Stimulated activated CD8-positive, alpha-beta memory T cell treated with anti-CD3 and anti-CD28 coated beads, Interleukin-2, amount 100 ng/mL, for 48 hours (primary cell): ENCODE results near the gene ATXN2L.
"Not testable (repeated sequence)": the region's sequence is repeated elsewhere in the genome, so short reads cannot be mapped to it uniquely, and the experiment has no call there.

Source experiments
- DNase-seq, 2 donors: peaks; one replicate each; pipeline ENCODE4 v3.0.0-alpha.2; 2020; ENCODE audit warnings: low read depth in 2 of 2

Gene ATXN2L

GRCh38 chr16:28867241-28867640 lies 44.4 kb downstream of the ATXN2L start:
- DNase-seq: no peak

GRCh38 chr16:28867646-28868045 lies 44.8 kb downstream of the ATXN2L start:
- not testable (repeated sequence) for DNase-seq

GRCh38 chr16:28869201-28869600 lies 46.4 kb downstream of the ATXN2L start:
- DNase-seq: no peak

- DNase-seq: no peak
Measured at GRCh38 chr16:28872952-28873351, 50.2 kb downstream of the ATXN2L start.

GRCh38 chr16:28873543-28874201 lies 50.9 kb downstream of the ATXN2L start:
- peak; percentile 47 for DNase-seq

- DNase-seq: no peak
Measured at GRCh38 chr16:28874406-28874805, 51.6 kb downstream of the ATXN2L start.

DNA sequence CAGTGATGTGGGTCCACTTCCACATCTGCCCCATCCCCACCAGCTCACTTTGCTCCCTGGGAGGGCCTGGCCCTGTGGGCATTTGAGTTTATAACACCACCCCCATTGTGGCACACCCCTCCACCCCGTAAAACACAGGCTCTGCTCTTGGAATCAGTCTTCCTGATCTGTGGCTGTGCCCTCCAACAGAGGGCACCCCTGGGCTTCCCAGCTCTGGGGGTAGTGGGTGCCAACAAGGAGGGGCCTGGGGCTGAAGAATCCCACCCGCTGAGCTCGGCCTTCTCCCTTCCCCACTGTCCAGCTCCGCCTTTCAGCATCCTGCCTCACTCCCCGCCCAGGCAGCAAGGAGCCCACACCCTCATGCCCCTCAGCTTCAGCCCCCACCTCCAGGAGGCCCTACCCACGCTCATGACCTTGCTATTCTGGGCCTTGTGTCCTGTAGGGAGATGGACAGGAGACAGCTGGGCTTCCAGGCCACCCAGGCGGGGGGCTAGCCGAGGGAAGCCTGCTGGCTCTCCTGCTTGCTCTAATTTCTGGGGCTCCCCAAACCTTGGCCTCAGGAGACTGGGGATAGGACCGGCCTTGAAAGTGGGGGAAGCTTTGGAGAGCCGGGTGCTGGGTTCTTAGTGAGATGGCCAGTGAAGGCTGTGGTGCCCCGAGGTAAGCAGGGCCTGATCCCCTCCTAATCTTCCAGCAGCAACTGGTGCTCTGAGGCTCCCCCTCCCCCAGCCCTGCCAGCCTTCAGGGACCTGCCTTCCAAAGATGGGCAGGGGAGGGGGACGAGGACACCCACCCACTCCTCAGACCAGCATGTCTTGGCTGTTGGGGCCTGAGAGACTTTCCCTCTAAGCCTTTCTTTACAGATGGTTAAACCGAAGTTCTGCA lies 52.6 kb downstream of the ATXN2L start:
- no peak for DNase-seq

DNA sequence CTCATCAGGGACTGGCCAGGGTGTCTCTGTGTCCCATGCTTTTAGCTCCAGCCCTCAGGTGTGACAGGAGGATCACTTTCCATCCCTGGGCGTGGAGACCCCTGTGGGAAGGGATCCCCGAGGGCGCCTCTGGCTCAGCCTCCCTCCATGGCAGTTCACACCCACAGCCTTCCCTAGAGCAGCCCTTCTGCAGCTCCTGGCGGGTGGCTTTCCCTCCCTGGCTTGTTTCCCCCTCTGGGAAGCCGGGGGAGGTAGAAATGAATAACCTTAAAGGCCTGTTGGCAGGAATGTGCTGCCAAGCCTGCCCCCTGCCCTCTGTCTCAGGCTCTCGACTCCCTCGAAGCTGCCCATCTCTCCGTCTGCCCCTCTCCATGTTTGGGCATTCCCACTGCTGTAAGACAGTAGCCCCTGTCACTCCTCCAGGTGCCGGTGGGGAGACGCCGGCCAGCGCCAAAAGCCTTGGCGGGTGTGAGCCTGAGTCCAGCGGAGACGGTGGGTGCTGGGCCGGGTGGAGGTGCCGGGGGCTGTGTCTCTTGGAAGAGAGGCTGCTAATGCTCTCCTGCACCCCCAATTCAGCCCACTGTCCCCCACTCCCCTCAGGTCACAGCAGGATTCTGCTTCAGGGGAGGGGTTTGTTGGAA lies 53.3 kb downstream of the ATXN2L start:
- DNase-seq: no peak

GRCh38 chr16:28876973-28877654 lies 54.3 kb downstream of the ATXN2L start:
- no peak for DNase-seq

- DNase-seq: no peak
Measured at GRCh38 chr16:28877655-28878000, 54.8 kb downstream of the ATXN2L start.

DNA sequence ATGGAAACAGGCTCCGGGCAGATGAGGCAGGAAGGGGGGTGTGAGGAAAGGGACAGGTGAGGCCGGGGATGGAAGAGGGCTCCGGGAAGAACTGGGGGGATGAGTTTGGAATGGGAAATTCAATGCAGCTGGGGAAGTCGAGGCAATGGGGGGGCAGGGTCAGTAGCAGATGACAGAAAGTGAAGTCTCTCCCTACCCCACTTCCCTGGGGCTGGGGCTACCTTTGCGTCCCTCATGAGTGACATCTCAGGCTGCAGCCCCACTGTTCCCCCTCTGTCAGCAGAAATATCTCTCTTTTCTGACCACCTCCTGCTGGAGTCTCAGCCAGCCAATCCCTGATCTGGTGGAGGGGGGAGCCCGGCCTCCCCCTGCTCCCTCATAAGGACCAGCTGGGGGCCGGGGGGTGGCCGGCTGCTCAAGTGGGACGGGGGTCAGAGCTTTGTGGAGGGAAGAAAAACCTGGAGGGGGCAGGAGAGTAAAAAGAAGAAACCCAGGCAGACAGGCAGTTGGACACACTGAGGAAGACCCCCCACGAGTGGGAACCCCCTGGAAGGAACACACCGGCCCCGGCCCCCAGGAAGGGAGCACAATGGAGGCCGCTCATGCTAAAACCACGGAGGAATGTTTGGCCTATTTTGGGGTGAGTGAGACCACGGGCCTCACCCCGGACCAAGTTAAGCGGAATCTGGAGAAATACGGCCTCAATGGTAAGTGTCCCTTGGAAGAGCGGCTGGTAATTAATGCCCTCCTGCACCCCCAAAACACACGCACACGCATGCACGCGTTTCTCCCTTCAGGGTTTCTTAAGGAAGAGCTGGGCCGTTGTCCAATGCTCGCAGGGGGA lies 55.5 kb downstream of the ATXN2L start, which contains the start of gene ATP2A1:
ATP2A1 (plus strand) TSS at position 406 of the 844 bp plus-strand sequence; CDS start at position 590, 184 bp downstream.
- DNase-seq: no peak

DNA sequence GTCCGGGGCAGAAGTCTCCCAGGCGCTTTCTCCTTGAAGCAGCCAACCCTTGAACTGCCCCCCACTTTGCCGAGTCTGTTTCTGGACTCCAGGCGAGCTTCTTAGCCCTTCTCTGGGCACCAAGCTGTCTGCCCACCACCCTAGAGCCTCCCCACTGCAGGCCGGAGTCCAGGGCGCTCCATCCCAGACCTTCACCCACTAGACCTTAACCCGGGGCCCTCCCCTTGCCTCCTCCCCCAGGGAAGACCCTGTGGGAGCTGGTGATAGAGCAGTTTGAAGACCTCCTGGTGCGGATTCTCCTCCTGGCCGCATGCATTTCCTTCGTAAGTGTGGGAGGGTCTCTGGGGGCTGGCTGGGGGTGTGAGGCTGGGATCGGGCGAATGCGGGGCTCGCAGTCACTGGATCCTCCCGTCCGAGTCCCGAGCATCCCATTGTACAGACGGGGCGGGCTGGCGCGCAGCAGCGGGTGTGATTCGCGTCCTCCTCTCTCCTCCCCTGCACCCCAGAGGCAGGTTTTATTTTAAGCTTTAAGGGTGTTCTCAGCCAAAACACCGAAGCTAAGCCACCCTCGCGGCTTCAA lies 56.6 kb downstream of the ATXN2L start:
- no peak for DNase-seq

DNA sequence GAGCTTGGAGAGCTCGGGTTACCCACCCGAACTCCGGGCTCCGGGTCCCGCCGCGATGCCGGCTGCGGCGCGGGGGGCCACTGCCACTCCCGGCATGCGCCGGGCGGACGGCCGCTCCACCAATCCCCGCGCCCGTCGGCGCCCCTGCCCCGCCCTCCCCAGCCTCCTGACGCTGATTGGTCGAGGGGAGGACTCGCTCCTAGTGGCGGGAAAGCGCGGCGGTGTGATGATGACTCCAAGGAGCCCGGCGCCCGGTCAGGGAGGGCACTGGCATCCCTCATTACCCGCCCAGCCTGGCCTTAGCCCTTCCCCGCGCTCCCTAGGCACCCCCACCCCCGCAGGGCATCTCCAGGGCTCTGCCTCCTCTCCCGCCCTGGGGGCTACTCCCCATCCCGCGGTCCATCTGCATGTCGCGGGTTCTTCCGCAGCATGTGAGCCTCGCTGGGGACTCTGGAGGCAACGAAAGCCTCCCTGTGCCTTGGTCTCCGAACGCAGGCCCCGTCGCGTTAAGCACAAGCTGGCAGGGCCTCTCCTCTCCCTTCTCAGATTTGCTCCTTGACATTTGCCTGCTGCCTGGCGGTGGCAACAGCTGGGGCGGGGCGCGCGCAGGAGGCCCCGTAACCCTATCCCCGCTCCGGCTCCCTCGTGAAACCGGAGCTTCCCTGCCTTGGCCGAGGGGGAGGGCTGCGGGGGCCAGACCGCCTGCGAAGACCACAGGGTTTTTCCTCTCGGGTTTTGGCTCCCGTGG lies 57.2 kb downstream of the ATXN2L start:
- DNase-seq: peak; percentile 83 to 91

DNA sequence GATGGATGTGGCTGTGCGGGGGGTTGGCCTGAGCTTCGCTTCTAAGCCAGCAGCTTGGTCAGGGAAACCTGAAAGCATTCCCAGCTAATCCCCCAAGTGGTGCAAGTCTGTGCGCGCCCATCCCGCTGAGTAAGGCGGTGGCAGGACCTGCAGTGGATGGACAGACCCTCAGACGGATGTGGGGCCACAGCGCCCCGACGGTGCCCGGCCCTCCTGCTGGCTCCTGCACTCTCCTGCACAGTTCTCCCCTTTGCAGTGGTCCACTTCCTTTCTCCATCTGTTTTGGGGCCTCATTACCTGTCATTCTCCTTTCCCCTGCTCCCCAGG lies 57.8 kb downstream of the ATXN2L start:
- DNase-seq: no peak

GRCh38 chr16:28880955-28881354 lies 58.2 kb downstream of the ATXN2L start:
- DNase-seq: no peak

- DNase-seq: not testable (repeated sequence)
Measured at GRCh38 chr16:28881565-28881964, 58.8 kb downstream of the ATXN2L start.

- DNase-seq: no peak
Measured at GRCh38 chr16:28882551-28883160, 59.9 kb downstream of the ATXN2L start.

- no peak for DNase-seq
Measured at GRCh38 chr16:28883221-28883996, 60.6 kb downstream of the ATXN2L start.

DNA sequence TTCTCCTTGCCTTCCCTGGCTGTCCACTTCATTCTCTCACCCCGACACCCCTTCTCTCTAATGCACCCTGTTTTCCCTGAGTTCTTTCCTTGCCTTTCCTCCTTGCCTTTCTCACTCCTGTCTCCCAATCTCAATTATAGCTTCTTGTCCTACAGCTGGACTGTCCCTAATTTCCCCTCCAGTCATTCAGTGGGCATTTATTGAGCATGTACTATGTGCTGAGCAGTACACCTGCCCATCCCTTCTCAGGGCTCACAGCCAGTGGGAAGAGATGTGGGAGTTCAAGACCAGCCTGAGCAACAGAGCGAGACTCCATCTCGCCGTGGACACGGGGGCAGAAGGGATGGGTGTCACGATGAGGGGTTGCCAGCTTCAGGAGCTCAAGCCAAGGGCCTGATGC lies 61.2 kb downstream of the ATXN2L start:
- no peak for DNase-seq
